ENCODE measurements around the gene C16orf92. TPM values are rescaled to one million over a fixed set of nuclear protein-coding genes. Genes with fewer than 3 reads are reported as not detected.

C16orf92 gene
- total and polyA plus RNA-seq, 2 of the 8 experiments (the other 6 are each of a cell fraction or from before 2014, with no cell fraction given), result not detected

GRCh38 chr16:30007378-30007895 lies 15.6 kb upstream of the C16orf92 start (continued):
- no peak for TF ChIP-seq CBX5 (IDR thresholded peaks at IDR 0.05; ENCODE audit: low read depth, low read length)
- no peak for TF ChIP-seq CREB1 (IDR thresholded peaks at IDR 0.05)
- no peak for TF ChIP-seq JUND (IDR thresholded peaks at IDR 0.05; ENCODE audit: low read length)
- TF ChIP-seq JUN (IDR thresholded peaks at IDR 0.05; ENCODE audit: low read depth, low read length), result no peak
- TF ChIP-seq SIX5 (IDR thresholded peaks at IDR 0.05; ENCODE audit: low read depth, low read length), result no peak

All from H1 (cell line).